Lower leg skin (tissue), 4 donors: ENCODE measurements around the gene CTNNA2. TPM values are rescaled to one million over a fixed set of nuclear protein-coding genes. Genes with fewer than 3 reads are reported as not detected.

Experiments used
- DNase-seq, 2 donors: peaks; one replicate each; pipeline ENCODE4 v3.0.0-alpha.2; 2019; ENCODE audit warnings: low spot score in 2 of 2
- H3K4me3 ChIP-seq: fragments of 200-600 bp; sonication (generic); 2 replicates; pipeline ENCODE4 v1.5.1; 2017; ENCODE audit warnings: mild to moderate bottlenecking, low read depth; ENCODE audit not compliant: poor library complexity, severe bottlenecking
- POLR2A ChIP-seq, 2 donors: fragments of 450-650 bp; IDR thresholded peaks; one replicate each; pipeline ENCODE4 v1.6.1; 2016 to 2017; ENCODE audit warnings: antibody characterized with exemption in 2 of 2, mild to moderate bottlenecking in 1 of 2, moderate library complexity in 1 of 2
- WGBS, 2 donors: methylation state at CpG; one replicate each; pipeline ENCODE4 v1.1.5; 2018; 5-methylcytosine and 5-hydroxymethylcytosine counted together
- intact Hi-C: fragments of 100-400 bp; cut with DNase I; formaldehyde crosslinking; loops from one replicate; pipeline ENCODE4 v1.15.0; 2023; ENCODE audit warnings: low total_unique reads
- total RNA-seq, 4 donors: library from RNA; depleted of rRNA; stranded (reverse); fragments of >200 nt; gene quantifications; one replicate each; pipeline ENCODE4 v1.1.0, GENCODE V29; 2016
- TF ChIP-seq, protein P1 (sequence below), 3 donors: fragments of 450-650 bp; IDR thresholded peaks; one replicate each; pipeline ENCODE4 v1.5.1; 2016; ENCODE audit warnings: antibody characterized with exemption in 3 of 3, mild to moderate bottlenecking in 3 of 3, moderate library complexity in 2 of 3

Gene CTNNA2
- total RNA-seq, 4 donors from 2014 or later = not detected

DNA sequence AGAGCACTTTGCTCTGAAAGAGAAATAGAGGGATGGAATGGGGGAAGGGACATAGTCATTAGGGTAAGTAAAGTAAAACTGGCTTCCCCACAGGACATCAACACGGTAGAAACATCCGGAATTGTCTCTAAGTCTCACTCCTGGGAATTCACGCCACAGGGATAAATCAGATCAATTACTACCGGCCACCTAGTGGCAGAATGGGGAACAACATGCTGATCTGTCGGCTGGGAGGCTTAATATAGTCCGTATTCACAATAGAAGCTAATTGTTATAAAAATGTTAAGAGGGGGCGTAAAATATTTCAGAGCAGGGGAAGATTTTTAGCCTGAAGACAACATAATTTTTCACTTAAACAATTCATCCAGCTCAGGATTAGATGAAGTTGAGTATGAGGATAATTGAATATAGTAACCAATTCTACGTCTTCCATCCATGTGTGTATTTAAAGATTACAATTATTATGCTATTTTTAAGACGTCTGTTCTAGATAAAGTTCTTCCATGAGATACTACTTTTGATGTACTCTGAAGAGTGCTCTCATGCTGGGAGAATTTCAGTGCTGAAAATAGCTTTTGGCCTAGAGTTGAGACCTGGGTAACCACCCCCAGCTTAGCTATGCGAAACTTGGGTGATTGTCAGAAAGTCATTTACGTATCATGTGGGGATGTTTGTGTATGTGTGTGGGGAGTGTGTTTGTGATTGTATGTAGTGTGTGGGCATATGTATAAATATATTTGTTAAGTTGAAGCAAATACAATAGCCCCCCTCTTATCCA is 726.0 kb downstream of the CTNNA2 start:
- 46 to 50% methylated on average over 11 of the region's 11 CpGs for WGBS, 2 donors
- no peak overlapping the region for H3K4me3 ChIP-seq
- no peak for TF ChIP-seq POLR2A (IDR thresholded peaks at IDR 0.05)
- TF ChIP-seq, protein P1, sequence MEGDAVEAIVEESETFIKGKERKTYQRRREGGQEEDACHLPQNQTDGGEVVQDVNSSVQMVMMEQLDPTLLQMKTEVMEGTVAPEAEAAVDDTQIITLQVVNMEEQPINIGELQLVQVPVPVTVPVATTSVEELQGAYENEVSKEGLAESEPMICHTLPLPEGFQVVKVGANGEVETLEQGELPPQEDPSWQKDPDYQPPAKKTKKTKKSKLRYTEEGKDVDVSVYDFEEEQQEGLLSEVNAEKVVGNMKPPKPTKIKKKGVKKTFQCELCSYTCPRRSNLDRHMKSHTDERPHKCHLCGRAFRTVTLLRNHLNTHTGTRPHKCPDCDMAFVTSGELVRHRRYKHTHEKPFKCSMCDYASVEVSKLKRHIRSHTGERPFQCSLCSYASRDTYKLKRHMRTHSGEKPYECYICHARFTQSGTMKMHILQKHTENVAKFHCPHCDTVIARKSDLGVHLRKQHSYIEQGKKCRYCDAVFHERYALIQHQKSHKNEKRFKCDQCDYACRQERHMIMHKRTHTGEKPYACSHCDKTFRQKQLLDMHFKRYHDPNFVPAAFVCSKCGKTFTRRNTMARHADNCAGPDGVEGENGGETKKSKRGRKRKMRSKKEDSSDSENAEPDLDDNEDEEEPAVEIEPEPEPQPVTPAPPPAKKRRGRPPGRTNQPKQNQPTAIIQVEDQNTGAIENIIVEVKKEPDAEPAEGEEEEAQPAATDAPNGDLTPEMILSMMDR (IDR thresholded peaks at IDR 0.05) = no peak
- no peak for DNase-seq
- intact Hi-C loops = no loop called here

DNA sequence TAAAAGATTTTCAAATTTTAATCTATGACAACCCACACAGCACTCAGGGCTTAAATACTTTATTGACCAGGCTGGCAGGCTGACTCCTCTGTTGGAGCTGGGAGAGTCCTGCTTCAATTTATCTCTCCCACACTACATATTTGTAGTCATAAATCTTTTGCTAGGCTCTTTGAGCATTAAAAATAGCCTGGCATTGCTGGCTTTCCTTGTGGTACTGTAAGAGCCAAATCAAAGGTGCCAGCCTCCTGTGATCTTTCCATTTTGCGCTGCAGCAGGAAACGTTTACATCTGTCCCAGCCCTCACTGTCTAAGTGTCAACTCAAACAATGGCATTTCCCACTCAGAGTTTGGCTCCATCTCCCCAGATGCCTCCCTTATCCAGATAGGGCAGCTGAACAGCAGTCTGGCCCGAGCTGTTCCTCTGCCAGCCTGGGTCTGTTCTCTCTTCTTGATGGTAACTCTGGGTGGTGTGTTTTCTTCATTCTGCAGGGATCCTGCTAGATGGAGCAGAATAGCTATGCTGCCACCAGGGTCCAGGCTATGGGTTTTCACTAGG is 729.6 kb downstream of the CTNNA2 start:
- 24 to 30% methylated on average over 3 of the region's 3 CpGs for WGBS, 2 donors
- TF ChIP-seq, protein P1 (IDR thresholded peaks at IDR 0.05) = no peak
- no peak for TF ChIP-seq POLR2A (IDR thresholded peaks at IDR 0.05)
- DNase-seq = no peak
- intact Hi-C loops = no loop called here
- H3K4me3 ChIP-seq = no peak overlapping the region

DNA sequence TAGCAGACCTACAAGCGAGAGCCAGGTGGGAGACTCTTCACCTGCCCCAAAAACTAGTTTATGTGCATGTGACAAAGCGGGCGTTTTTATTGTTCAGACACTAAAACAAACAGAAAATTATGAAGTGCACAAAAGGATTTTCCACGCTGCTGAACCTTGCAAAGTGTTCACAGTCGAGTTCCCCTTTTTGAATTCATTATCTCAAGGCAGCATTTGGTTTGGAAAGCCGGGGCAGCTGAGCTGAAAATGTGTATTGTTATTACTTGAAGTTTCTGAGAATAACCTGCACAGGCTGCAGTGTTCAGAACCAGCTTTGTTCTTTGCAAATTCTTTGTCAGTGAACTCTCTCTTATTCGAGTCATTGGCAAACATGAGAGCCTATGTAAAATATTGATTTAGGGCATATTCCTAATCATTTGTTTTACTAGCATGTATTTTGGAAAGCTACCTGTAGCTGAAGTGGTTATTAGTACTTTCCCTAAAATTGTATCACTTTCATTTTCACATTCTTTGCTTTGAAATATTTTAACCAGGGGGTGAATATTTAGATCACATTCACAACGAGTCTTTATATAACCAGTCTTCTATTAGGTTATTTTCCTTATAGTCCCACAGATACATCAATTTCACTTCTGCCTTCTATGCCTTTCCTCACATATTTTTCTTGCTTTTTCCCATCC is 732.2 kb downstream of the CTNNA2 start:
- TF ChIP-seq POLR2A (IDR thresholded peaks at IDR 0.05) = no peak
- TF ChIP-seq, protein P1 (IDR thresholded peaks at IDR 0.05) = no peak
- WGBS, 2 donors = 79 to 80% methylated on average over 8 of the region's 8 CpGs
- H3K4me3 ChIP-seq = no peak overlapping the region
- no peak for DNase-seq
- intact Hi-C loops = no loop called here

DNA sequence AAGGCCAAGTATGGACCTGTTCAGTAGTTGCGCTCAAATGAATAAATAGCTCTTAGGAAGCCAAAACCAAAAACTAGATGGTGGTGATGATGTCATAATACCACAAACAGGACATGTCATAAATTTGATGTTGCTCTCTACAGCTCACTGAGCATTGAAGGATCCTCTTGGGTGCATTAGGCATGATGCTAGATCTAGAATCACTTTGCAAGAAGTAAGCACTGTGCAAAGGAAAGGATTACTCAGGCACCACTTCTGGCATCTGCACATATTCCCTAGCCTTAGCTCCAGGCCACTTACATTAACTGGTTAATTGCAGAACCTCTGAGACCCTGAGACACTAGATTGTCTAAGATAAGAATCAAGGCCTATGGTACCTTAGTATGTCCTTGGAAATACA is 733.7 kb downstream of the CTNNA2 start:
- TF ChIP-seq POLR2A (IDR thresholded peaks at IDR 0.05) = no peak
- TF ChIP-seq, protein P1 (IDR thresholded peaks at IDR 0.05) = no peak
- H3K4me3 ChIP-seq = no peak overlapping the region
- intact Hi-C loops = no loop called here
- 87 to 100% methylated on average over 1 of the region's 1 CpG for WGBS, 2 donors
- DNase-seq = no peak

DNA sequence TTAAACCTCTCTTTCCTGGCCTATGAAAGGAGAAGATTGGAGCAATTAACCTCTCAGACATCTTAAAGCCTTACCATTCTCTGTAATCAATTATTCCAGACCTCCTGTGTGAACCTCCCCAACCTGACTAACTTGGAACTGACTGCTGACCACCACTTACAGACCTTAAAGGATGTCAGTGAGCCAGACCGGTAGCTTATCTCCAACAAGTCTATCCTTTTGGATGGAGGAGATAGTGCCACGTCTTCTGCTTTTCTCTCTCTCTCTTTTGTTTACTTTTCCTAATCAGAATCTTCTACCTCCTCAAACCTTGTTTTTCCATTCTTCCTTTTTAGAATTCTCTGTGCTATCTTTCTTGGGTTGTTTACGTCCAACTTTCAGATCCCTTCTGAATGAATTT is 734.5 kb downstream of the CTNNA2 start:
- intact Hi-C loops = no loop called here
- WGBS, 2 donors = 84 to 94% methylated on average over 3 of the region's 3 CpGs
- TF ChIP-seq POLR2A (IDR thresholded peaks at IDR 0.05) = no peak
- TF ChIP-seq, protein P1 (IDR thresholded peaks at IDR 0.05) = no peak
- no peak overlapping the region for H3K4me3 ChIP-seq
- no peak for DNase-seq
